ENCODE data around the gene UNC119B.
"Not testable (repeated sequence)": the region's sequence is repeated elsewhere in the genome, so short reads cannot be mapped to it uniquely, and the experiment has no call there.

UNC119B gene

GRCh38 chr12:120710031-120710804 is at the start of gene UNC119B:
TSS of gene UNC119B (plus strand) at chr12:120710458. CDS start at chr12:120710475, 17 bp downstream.
- DNase-seq = peak; percentile 60

- DNase-seq = no peak
Measured at GRCh38 chr12:120661432-120661831, 48.8 kb upstream of the UNC119B start.

GRCh38 chr12:120662879-120663278 is 47.4 kb upstream of the UNC119B start:
- no peak for DNase-seq

- no peak for DNase-seq
Measured at GRCh38 chr12:120663741-120664140, 46.5 kb upstream of the UNC119B start.

GRCh38 chr12:120666571-120667390 is 43.5 kb upstream of the UNC119B start:
- peak; percentile 47 for DNase-seq

GRCh38 chr12:120668091-120668867 is 42.0 kb upstream of the UNC119B start:
- DNase-seq = no peak

GRCh38 chr12:120668868-120669840 is 41.1 kb upstream of the UNC119B start:
- DNase-seq = no peak

GRCh38 chr12:120670237-120670636 is 40.0 kb upstream of the UNC119B start:
- not testable (repeated sequence) for DNase-seq

GRCh38 chr12:120670667-120671066 is 39.6 kb upstream of the UNC119B start:
- DNase-seq = no peak

GRCh38 chr12:120674097-120674636 is 36.1 kb upstream of the UNC119B start:
- DNase-seq = no peak

- DNase-seq = no peak
Measured at GRCh38 chr12:120677765-120678473, 32.3 kb upstream of the UNC119B start.

GRCh38 chr12:120678572-120678971 is 31.7 kb upstream of the UNC119B start:
- DNase-seq = no peak

- DNase-seq = no peak
Measured at GRCh38 chr12:120680165-120680738, 30.0 kb upstream of the UNC119B start.

- DNase-seq = no peak
Measured at GRCh38 chr12:120684523-120684932, 25.7 kb upstream of the UNC119B start.

- DNase-seq = no peak
Measured at GRCh38 chr12:120685522-120685921, 24.7 kb upstream of the UNC119B start.

- DNase-seq = peak; percentile 99
Measured at GRCh38 chr12:120686151-120686689, 24.0 kb upstream of the UNC119B start.

- peak; percentile 98 for DNase-seq
Measured at GRCh38 chr12:120686690-120687577, 23.3 kb upstream of the UNC119B start, which contains the start of gene MLEC. TSS of gene MLEC (plus strand) at chr12:120687149. CDS start at chr12:120687297, 148 bp downstream.

- DNase-seq = peak; percentile 21
Measured at GRCh38 chr12:120687578-120688289, 22.5 kb upstream of the UNC119B start.

Data from NCI-H146 (cell line).